HG03460 (cell line): ENCODE results near the gene SMTNL2.
"Not testable (repeated sequence)": the region's sequence is repeated elsewhere in the genome, so short reads cannot be mapped to it uniquely, and the experiment has no call there.

Experiments
- ATAC-seq: cut with Tn5 transposase; IDR thresholded peaks from one replicate; pipeline ENCODE4 v1.9.1; 2021; ENCODE audit not compliant: unreplicated experiment

The SMTNL2 gene

GRCh38 chr17:4583782-4584100 is 588 bp upstream of the SMTNL2 start:
- no peak for ATAC-seq

GRCh38 chr17:4584917-4585637 is 748 bp downstream of the SMTNL2 start:
- ATAC-seq: no peak

GRCh38 chr17:4585638-4585994 is 1.3 kb downstream of the SMTNL2 start:
- no peak for ATAC-seq

- ATAC-seq: no peak
These were observed 1.7 kb downstream of the SMTNL2 start for GRCh38 chr17:4586043-4586442.

GRCh38 chr17:4587195-4587594 is 2.9 kb downstream of the SMTNL2 start:
- no peak for ATAC-seq

GRCh38 chr17:4587803-4588202 is 3.5 kb downstream of the SMTNL2 start:
- ATAC-seq: no peak

- ATAC-seq: no peak
These were observed 4.1 kb downstream of the SMTNL2 start for GRCh38 chr17:4588391-4588790.

GRCh38 chr17:4588898-4589625 is 4.7 kb downstream of the SMTNL2 start:
- ATAC-seq: no peak

GRCh38 chr17:4590042-4590441 is 5.7 kb downstream of the SMTNL2 start:
- not testable (repeated sequence) for ATAC-seq

GRCh38 chr17:4590981-4591453 is 6.7 kb downstream of the SMTNL2 start:
- ATAC-seq: no peak

GRCh38 chr17:4591529-4591928 is 7.2 kb downstream of the SMTNL2 start:
- ATAC-seq: no peak

- no peak for ATAC-seq
These were observed 8.1 kb downstream of the SMTNL2 start for GRCh38 chr17:4592240-4593005.

- ATAC-seq: no peak
These were observed 8.7 kb downstream of the SMTNL2 start for GRCh38 chr17:4593021-4593421.

- ATAC-seq: no peak
These were observed 10.1 kb downstream of the SMTNL2 start for GRCh38 chr17:4594406-4594805.

GRCh38 chr17:4594931-4595684 is 10.8 kb downstream of the SMTNL2 start:
- ATAC-seq: no peak

- not testable (repeated sequence) for ATAC-seq
These were observed 11.5 kb downstream of the SMTNL2 start for GRCh38 chr17:4595685-4596342.

- no peak for ATAC-seq
These were observed 12.5 kb downstream of the SMTNL2 start for GRCh38 chr17:4596636-4597380.

- no peak for ATAC-seq
These were observed 13.6 kb downstream of the SMTNL2 start for GRCh38 chr17:4597975-4598374.

- ATAC-seq: no peak
These were observed 14.6 kb downstream of the SMTNL2 start for GRCh38 chr17:4598776-4599504.
